Endothelial cell of umbilical vein (primary cell): Measurements from ENCODE around the gene SIAH1. TPM values are rescaled to one million over a fixed set of nuclear protein-coding genes. Genes with fewer than 3 reads are reported as not detected.

Experiments used
- BruUV-seq: library from RNA; stranded (reverse); fragments of 400-500 nt; replicated peaks from 2 replicates; lab custom pipeline; 2021; lab: Mats Ljungman, UMichigan
- CTCF ChIA-PET: fragments of 300-600, 350-600 bp; sonication (Branson Sonifier 250); formaldehyde crosslinking; loops from one replicate; lab custom pipeline; 2021; ENCODE audit warnings: antibody characterized with exemption, inconsistent platforms; lab: Charles Lee
- POLR2A ChIA-PET: fragments of 300-600, 350-600 bp; sonication (Branson Sonifier 250); formaldehyde crosslinking; loops from one replicate; lab custom pipeline; 2021; ENCODE audit warnings: antibody characterized with exemption, inconsistent platforms; lab: Charles Lee
- DNase-seq: peaks from one replicate; pipeline ENCODE4 v3.0.0-alpha.2; 2011; ENCODE audit warnings: low read depth, low spot score
- FAIRE-seq: peaks from 2 replicates; lab custom pipeline; 2011; peaks lifted over from hg19 to GRCh38; lab: Jason Lieb, UNC
- H2AFZ ChIP-seq: 2 replicates; pipeline ENCODE4 v1.6.0; 2012; ENCODE audit warnings: low read depth, low read length, control low read depth, inconsistent platforms
- H3K27ac ChIP-seq: 2 replicates; pipeline ENCODE4 v1.5.1; 2011; ENCODE audit warnings: low read depth, mild to moderate bottlenecking, control low read depth, low read length, moderate library complexity; ENCODE audit not compliant: insufficient read depth
- H3K27me3 ChIP-seq, 2 experiments: 2 replicates each; pipeline versions ENCODE4 v1.6.0 to v1.6.1; 2011; ENCODE audit warnings: low read length in 2 of 2, mixed read lengths in 1 of 2; ENCODE audit not compliant: control insufficient read depth in 2 of 2, insufficient read depth in 2 of 2
- H3K36me3 ChIP-seq, 2 experiments: 2 replicates in 1 of 2; 3 replicates in 1 of 2; pipeline ENCODE4 v1.5.1; 2011; ENCODE audit warnings: low read length in 2 of 2, mild to moderate bottlenecking in 1 of 2, moderate library complexity in 1 of 2; ENCODE audit not compliant: control insufficient read depth in 2 of 2, insufficient read depth in 2 of 2; ENCODE audit errors: extremely low read depth in 1 of 2
- H3K4me1 ChIP-seq: 3 replicates; pipeline ENCODE4 v1.5.1; 2011; ENCODE audit warnings: mild to moderate bottlenecking, low read length; ENCODE audit not compliant: control insufficient read depth, insufficient read depth; ENCODE audit errors: extremely low read depth
- H3K4me2 ChIP-seq: 2 replicates; pipeline ENCODE4 v1.6.1; 2011; ENCODE audit warnings: low read length, control low read depth, mixed read lengths; ENCODE audit not compliant: insufficient read depth
- H3K4me3 ChIP-seq, 3 experiments: fragments of 200-600 bp in 1 of 3; sonication (generic), shearing (Covaris generic) in 1 of 3; replicated peaks in 1 of 3; 2 replicates each; pipeline ENCODE4 v1.5.1; 2011 to 2016; ENCODE audit warnings: control low read depth in 3 of 3, low read length in 3 of 3, mild to moderate bottlenecking in 2 of 3, inconsistent platforms in 1 of 3, low read depth in 1 of 3, moderate library complexity in 1 of 3; ENCODE audit not compliant: insufficient read depth in 1 of 3
- H3K79me2 ChIP-seq: 2 replicates; pipeline ENCODE4 v1.6.0; 2012; ENCODE audit warnings: low read length, inconsistent platforms; ENCODE audit not compliant: control insufficient read depth, insufficient read depth
- H3K9ac ChIP-seq: replicated peaks from 2 replicates; pipeline ENCODE3; 2011; ENCODE audit warnings: low read length, control low read depth; ENCODE audit not compliant: insufficient read depth; ENCODE audit errors: extremely low read depth
- H3K9me1 ChIP-seq: replicated peaks from 3 replicates; pipeline ENCODE4 v1.6.0; 2011; ENCODE audit warnings: mild to moderate bottlenecking, low read length; ENCODE audit not compliant: control insufficient read depth, insufficient read depth; ENCODE audit errors: extremely low read depth
- H3K9me3 ChIP-seq: replicated peaks from 2 replicates; pipeline ENCODE4 v1.5.1; 2012; ENCODE audit warnings: low read length, inconsistent platforms; ENCODE audit not compliant: control insufficient read depth, insufficient read depth
- H4K20me1 ChIP-seq: replicated peaks from 2 replicates; pipeline ENCODE3; 2011; ENCODE audit warnings: mild to moderate bottlenecking, low read length; ENCODE audit not compliant: control insufficient read depth, insufficient read depth; ENCODE audit errors: extremely low read depth
- EZH2 ChIP-seq: IDR thresholded peaks from 2 replicates; pipeline ENCODE4 v1.6.1; 2012; ENCODE audit warnings: borderline replicate concordance, low read depth, mild to moderate bottlenecking, moderate library complexity, low read length, inconsistent platforms; ENCODE audit not compliant: severe bottlenecking
- FOS ChIP-seq: IDR thresholded peaks from 2 replicates; pipeline ENCODE4 v1.6.1; 2011; ENCODE audit warnings: mild to moderate bottlenecking, low read length, moderate library complexity, borderline replicate concordance; ENCODE audit not compliant: insufficient read depth
- GATA2 ChIP-seq: IDR thresholded peaks from 2 replicates; pipeline ENCODE4 v1.7.0; 2011; ENCODE audit warnings: low read depth, mild to moderate bottlenecking, moderate library complexity, mixed read lengths, low read length; ENCODE audit not compliant: insufficient read length, insufficient read depth
- JUN ChIP-seq: IDR thresholded peaks from 2 replicates; pipeline ENCODE4 v1.6.1; 2011; ENCODE audit warnings: borderline replicate concordance, low read depth; ENCODE audit not compliant: insufficient read length, insufficient read depth
- MYC ChIP-seq: IDR thresholded peaks from one replicate; pipeline ENCODE4 v1.6.1; 2011; ENCODE audit warnings: mild to moderate bottlenecking, low read depth, low read length
- POLR2A ChIP-seq: IDR thresholded peaks from 2 replicates; pipeline ENCODE4 v1.6.1; 2012; ENCODE audit warnings: low read depth, mild to moderate bottlenecking, control low read depth, low read length
- POLR2AphosphoS5 ChIP-seq: IDR thresholded peaks from 2 replicates; pipeline ENCODE4 v1.6.1; 2012; ENCODE audit warnings: low read depth, mild to moderate bottlenecking, control low read depth, low read length, moderate library complexity; ENCODE audit not compliant: insufficient read depth
- dilution Hi-C: fragments of 300-500 bp; cut with MboI; formaldehyde crosslinking; loops from one replicate; pipeline ENCODE4 v1.15.0; 2019; ENCODE audit warnings: low sequenced_read_pairs; ENCODE audit not compliant: extremely low pct_ligation_motif_present
- intact Hi-C: fragments of 100-400 bp; cut with micrococcal nuclease; formaldehyde crosslinking; loops from one replicate; pipeline ENCODE4 v1.10.0; 2022
- polyA plus RNA-seq, 4 experiments: library from polyadenylated mRNA; depleted of rRNA in 3 of 4; stranded (reverse) in 3 of 4; unstranded in 1 of 4; fragments of >200 nt; gene quantifications; 2 replicates each; pipeline versions ENCODE4 v1.2.1 to v1.2.3, GENCODE V29; 2011 to 2012; ENCODE audit warnings: missing spikeins in 1 of 4
- total RNA-seq: library from RNA; stranded (reverse); gene quantifications from 2 replicates; pipeline ENCODE4 v1.2.3, GENCODE V29; 2021
- TF ChIP-seq, protein P1 (sequence below), 2 donors: IDR thresholded peaks; 1 replicate in 1 of 2; 2 replicates in 1 of 2; pipeline ENCODE4 v1.5.1; 2011; ENCODE audit warnings: low read length in 2 of 2, mild to moderate bottlenecking in 2 of 2, moderate library complexity in 2 of 2, control low read depth in 1 of 2, inconsistent platforms in 1 of 2, low read depth in 1 of 2; ENCODE audit not compliant: insufficient read depth in 1 of 2; ENCODE audit errors: extremely low read depth in 1 of 2
- TF ChIP-seq, protein P2 (sequence below): IDR thresholded peaks from 2 replicates; pipeline ENCODE4 v1.6.1; 2011; ENCODE audit not compliant: insufficient read depth, insufficient read length

SIAH1 gene
- total and polyA plus RNA-seq, 2 donors (not counting 3 experiments of a cell fraction or from before 2014, with no cell fraction given), result 14.4 to 19.9 TPM

DNA sequence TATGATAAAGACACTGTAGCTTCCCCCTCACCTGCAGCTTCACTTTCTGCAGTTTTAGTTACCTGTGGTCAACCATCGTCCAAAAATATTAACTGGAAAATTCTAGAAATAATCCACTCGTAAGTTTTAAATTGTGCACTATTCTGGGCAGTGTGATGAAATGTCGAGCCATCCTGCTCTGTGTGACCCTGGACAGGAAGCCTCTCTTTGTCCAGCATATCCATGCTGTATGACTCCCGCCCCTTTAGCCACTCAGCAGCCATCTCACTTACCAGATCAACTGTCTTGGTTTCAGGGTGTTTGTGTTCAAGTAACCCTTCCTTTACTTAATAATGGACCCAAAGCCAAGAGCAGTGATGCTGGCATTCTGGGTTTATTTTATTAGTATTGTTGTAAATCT lies 56.1 kb downstream of the SIAH1 start:
- ChIA-PET POLR2A (no interaction called here), CTCF (interaction anchor here (1.2 kb wide), 1 partner anchor 11 kb away, joined by 5 read pairs; no protein-coding TSS in a partner anchor)
- Histone ChIP-seq H3K9ac (no peak overlapping the region), H3K4me2 (no peak overlapping the region), H4K20me1 (no peaks in the 10 kb centered on the region), H3K4me1 (peaks cover 2% of the 10 kb centered on the region), H3K9me1 (no peaks in the 10 kb centered on the region), H3K4me3 (no peak overlapping the region), H3K79me2 (no peaks in the 10 kb centered on the region), H3K9me3 (no peaks in the 10 kb centered on the region), H3K27me3 (no peaks in the 10 kb centered on the region), H2AFZ (no peak overlapping the region), H3K36me3 (no peaks in the 10 kb centered on the region), H3K27ac (no peak overlapping the region)
- TF ChIP-seq JUN (no peak), EZH2 (no peak), GATA2 (no peak), POLR2A (no peak), MYC (no peak)
- TF ChIP-seq, protein P1, sequence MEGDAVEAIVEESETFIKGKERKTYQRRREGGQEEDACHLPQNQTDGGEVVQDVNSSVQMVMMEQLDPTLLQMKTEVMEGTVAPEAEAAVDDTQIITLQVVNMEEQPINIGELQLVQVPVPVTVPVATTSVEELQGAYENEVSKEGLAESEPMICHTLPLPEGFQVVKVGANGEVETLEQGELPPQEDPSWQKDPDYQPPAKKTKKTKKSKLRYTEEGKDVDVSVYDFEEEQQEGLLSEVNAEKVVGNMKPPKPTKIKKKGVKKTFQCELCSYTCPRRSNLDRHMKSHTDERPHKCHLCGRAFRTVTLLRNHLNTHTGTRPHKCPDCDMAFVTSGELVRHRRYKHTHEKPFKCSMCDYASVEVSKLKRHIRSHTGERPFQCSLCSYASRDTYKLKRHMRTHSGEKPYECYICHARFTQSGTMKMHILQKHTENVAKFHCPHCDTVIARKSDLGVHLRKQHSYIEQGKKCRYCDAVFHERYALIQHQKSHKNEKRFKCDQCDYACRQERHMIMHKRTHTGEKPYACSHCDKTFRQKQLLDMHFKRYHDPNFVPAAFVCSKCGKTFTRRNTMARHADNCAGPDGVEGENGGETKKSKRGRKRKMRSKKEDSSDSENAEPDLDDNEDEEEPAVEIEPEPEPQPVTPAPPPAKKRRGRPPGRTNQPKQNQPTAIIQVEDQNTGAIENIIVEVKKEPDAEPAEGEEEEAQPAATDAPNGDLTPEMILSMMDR (IDR thresholded peaks at IDR 0.05; ENCODE audit: extremely low read depth in 1 of 2, insufficient read depth in 1 of 2, low read depth in 1 of 2, low read length in 2 of 2), result no peak
- dilution Hi-C loops, result no loop called here
- DNase-seq, result no peak
- no peak for FAIRE-seq
- BruUV-seq, result no TSS peak
- intact Hi-C loops, result no loop called here

DNA sequence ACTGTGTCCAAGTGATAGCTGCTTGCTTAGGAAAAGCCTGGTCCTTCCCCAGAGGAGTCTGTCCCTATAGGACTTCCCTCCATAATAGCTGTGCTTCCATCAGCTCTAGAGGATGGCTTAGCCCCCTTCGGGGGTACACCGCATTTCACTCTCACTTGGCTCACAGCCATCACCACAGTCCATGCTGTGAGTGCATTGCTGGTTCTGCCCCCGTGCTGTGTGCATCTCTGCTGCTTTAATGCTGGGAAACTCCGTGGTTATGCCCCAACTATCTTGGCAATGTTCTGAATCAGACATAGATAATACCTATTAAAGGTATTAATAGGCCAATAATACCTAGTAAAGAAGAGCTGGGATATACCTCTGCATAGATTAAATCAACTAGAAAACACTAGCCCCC lies 58.3 kb downstream of the SIAH1 start:
- no peak overlapping the region for H3K27ac ChIP-seq
- no peaks in the 10 kb centered on the region for H3K9me1 ChIP-seq
- CTCF ChIA-PET, result interaction anchor here (1.3 to 2.6 kb wide), 3 partner anchors 27 to 303 kb away, joined by 3 to 9 read pairs (median 9); no protein-coding TSS in a partner anchor
- peaks cover 2% of the 10 kb centered on the region for H3K4me1 ChIP-seq
- H3K27me3 ChIP-seq, result no peaks in the 10 kb centered on the region
- DNase-seq (no peak), FAIRE-seq (no peak)
- H3K79me2 ChIP-seq, result no peaks in the 10 kb centered on the region
- no TSS peak for BruUV-seq
- intact Hi-C loops (no loop called here), dilution Hi-C loops (no loop called here)
- H2AFZ ChIP-seq, result no peak overlapping the region
- H3K36me3 ChIP-seq, result peaks cover 1 to 2% of the 10 kb centered on the region in 2 experiments
- no peaks in the 10 kb centered on the region for H3K9me3 ChIP-seq
- POLR2A ChIA-PET, result no interaction called here
- H3K4me2 ChIP-seq, result peak overlapping the region; percentile 2
- no peak for TF ChIP-seq GATA2
- no peak for TF ChIP-seq POLR2AphosphoS5
- TF ChIP-seq MYC, result no peak
- TF ChIP-seq EZH2, result no peak
- TF ChIP-seq JUN, result no peak
- TF ChIP-seq, protein P2, sequence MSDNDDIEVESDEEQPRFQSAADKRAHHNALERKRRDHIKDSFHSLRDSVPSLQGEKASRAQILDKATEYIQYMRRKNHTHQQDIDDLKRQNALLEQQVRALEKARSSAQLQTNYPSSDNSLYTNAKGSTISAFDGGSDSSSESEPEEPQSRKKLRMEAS, result no peak
- no peak for TF ChIP-seq FOS
- TF ChIP-seq POLR2A, result no peak
- TF ChIP-seq, protein P1 (IDR thresholded peaks at IDR 0.05; ENCODE audit: extremely low read depth in 1 of 2, insufficient read depth in 1 of 2, low read depth in 1 of 2, low read length in 2 of 2), result no peak
- no peak overlapping the region for H3K9ac ChIP-seq
- no peaks in the 10 kb centered on the region for H4K20me1 ChIP-seq
- H3K4me3 ChIP-seq, result no peak overlapping the region
